ENCODE data around the gene MOXD1.

Gene MOXD1

GRCh38 chr6:132400883-132401617 is at the start of gene MOXD1:
Gene MOXD1, minus strand, starts transcription at chr6:132401475. Its CDS starts 49 bp downstream, at chr6:132401426.
- peak; percentile 66 for DNase-seq (ENCODE audit: low read depth)
- peak within 1 kb of the TSS; percentile 79 for H3K4me3 ChIP-seq (ENCODE audit: low read length)
- TF ChIP-seq, protein P1, sequence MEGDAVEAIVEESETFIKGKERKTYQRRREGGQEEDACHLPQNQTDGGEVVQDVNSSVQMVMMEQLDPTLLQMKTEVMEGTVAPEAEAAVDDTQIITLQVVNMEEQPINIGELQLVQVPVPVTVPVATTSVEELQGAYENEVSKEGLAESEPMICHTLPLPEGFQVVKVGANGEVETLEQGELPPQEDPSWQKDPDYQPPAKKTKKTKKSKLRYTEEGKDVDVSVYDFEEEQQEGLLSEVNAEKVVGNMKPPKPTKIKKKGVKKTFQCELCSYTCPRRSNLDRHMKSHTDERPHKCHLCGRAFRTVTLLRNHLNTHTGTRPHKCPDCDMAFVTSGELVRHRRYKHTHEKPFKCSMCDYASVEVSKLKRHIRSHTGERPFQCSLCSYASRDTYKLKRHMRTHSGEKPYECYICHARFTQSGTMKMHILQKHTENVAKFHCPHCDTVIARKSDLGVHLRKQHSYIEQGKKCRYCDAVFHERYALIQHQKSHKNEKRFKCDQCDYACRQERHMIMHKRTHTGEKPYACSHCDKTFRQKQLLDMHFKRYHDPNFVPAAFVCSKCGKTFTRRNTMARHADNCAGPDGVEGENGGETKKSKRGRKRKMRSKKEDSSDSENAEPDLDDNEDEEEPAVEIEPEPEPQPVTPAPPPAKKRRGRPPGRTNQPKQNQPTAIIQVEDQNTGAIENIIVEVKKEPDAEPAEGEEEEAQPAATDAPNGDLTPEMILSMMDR (conservative IDR thresholded peaks at IDR 0.05; ENCODE audit: low read length) = no peak; the same call in 1 of the 2 replicates

DNA sequence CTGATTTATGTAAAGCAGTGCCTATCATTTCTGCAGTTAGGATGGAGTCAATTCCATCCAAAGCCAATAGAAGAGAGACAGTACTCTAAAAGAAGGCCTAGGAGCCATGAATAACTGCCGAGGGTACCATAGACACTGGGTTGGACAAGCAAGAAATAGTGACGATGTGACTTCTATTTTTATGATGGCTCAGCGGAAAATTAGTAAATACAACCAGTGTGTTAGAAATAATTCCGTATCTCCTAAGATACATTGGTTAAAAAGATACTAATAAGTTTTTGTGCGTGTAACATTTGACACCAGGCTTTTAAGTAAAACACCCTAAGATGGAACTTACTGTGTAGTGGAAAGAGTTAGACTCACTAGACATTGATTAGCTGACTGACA is 45.6 kb upstream of the MOXD1 start:
- TF ChIP-seq, protein P1 (conservative IDR thresholded peaks at IDR 0.05; ENCODE audit: low read length) = no peak
- H3K4me3 ChIP-seq (ENCODE audit: low read length) = no peak overlapping the region
- DNase-seq (ENCODE audit: low read depth) = no peak

DNA sequence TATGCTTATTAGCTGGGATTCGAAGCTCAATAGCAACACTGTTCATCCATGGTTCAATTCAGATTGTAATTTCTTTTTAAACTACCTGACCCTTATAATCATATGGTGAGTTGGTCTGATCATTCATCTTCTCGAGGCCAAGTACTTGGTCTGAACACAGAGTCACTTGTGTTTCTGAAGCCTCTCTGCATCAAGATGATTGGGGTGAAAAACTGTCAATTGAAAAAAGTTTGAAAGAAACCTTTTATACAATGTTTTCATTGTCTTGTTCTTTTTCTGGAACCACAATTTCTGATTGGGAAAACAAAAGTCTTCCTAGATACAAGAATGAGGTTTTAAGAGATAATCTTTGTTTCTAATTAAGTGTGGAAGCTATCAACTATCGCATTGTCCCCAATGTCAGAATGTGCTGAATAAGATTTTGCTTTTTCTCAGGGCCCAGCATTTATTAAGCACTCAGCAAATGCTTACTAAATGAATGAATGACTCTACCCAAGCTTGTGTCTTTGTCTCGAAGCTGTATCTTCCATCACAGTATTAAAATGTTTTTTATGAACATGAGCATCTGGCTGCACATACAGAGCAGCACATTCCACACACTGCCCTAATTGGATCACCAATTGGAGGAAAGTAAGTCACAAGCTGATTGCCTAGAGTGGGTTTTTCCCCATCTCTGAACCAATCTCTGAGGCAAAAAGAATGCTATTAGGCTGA is 45.0 kb upstream of the MOXD1 start:
- H3K4me3 ChIP-seq (ENCODE audit: low read length) = no peak overlapping the region
- DNase-seq (ENCODE audit: low read depth) = peak; percentile 20
- TF ChIP-seq, protein P1 (conservative IDR thresholded peaks at IDR 0.05; ENCODE audit: low read length) = no peak

GRCh38 chr6:132445201-132445951 is 44.1 kb upstream of the MOXD1 start:
- TF ChIP-seq, protein P1 (conservative IDR thresholded peaks at IDR 0.05; ENCODE audit: low read length) = no peak

GRCh38 chr6:132443206-132443605 is 41.9 kb upstream of the MOXD1 start:
- H3K4me3 ChIP-seq (ENCODE audit: low read length) = no peak overlapping the region
- peak; percentile 85 for DNase-seq (ENCODE audit: low read depth)
- TF ChIP-seq, protein P1 (conservative IDR thresholded peaks at IDR 0.05; ENCODE audit: low read length) = no peak

More at GRCh38 chr6:132445201-132445951, 44.1 kb upstream of the MOXD1 start:
- no peak overlapping the region for H3K4me3 ChIP-seq (ENCODE audit: low read length)
- peak; percentile 93 for DNase-seq (ENCODE audit: low read depth)

DNA sequence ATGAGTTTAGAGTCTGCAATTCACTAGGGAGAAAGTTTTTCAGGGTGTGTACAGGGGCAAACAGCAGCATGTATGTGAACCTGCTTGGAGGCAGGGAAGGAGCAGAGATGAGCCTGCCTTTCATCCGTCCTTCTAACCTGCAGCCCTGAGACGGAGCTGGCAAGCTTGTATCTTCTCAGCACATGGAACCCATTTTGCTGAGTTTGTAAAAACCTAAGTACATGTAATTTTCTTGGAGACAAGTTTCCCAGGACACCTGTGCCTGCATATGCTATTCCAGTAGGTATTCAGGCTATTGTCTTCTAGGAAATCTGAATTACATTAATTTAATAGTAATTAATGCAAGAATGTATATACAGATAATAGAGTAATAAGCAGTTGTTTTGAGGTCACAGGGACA is 28.8 kb upstream of the MOXD1 start:
- no peak for DNase-seq (ENCODE audit: low read depth)

More for the DNA sequence above, 28.8 kb upstream of the MOXD1 start:
- TF ChIP-seq, protein P1 (conservative IDR thresholded peaks at IDR 0.05; ENCODE audit: low read length) = no peak
- H3K4me3 ChIP-seq (ENCODE audit: low read length) = no peak overlapping the region
